NCI-H1417 treated with DMSO at 0.1 percent for 48 hours (cell line): ENCODE measurements around the gene DAD1.
A peak's percentile ranks its signal among the peaks of the same experiment; 100 is the strongest.
"Not testable (repeated sequence)": the region's sequence is repeated elsewhere in the genome, so short reads cannot be mapped to it uniquely, and the experiment has no call there.

Experiments
- DNase-seq: peaks from one replicate; lab custom pipeline; 2025; lab: John Stamatoyannopoulos, UW

The DAD1 gene

GRCh38 chr14:22567437-22567836 lies 21.6 kb downstream of the DAD1 start:
- no peak for DNase-seq

- no peak for DNase-seq
These were observed 22.2 kb downstream of the DAD1 start for GRCh38 chr14:22566845-22567244.

- DNase-seq = not testable (repeated sequence)
These were observed 22.8 kb downstream of the DAD1 start for GRCh38 chr14:22566266-22566665.

GRCh38 chr14:22565391-22565945 lies 23.6 kb downstream of the DAD1 start:
- no peak for DNase-seq

- no peak for DNase-seq
These were observed 24.6 kb downstream of the DAD1 start for GRCh38 chr14:22564463-22564862.

- DNase-seq = no peak
These were observed 25.0 kb downstream of the DAD1 start for GRCh38 chr14:22563987-22564386.

- DNase-seq = no peak
These were observed 27.1 kb downstream of the DAD1 start for GRCh38 chr14:22561661-22562579.

GRCh38 chr14:22561366-22561660 lies 27.7 kb downstream of the DAD1 start:
- DNase-seq = no peak

GRCh38 chr14:22560662-22561365 lies 28.2 kb downstream of the DAD1 start:
- DNase-seq = peak; percentile 2

- DNase-seq = no peak
These were observed 30.0 kb downstream of the DAD1 start for GRCh38 chr14:22559041-22559440.

- no peak for DNase-seq
These were observed 30.7 kb downstream of the DAD1 start for GRCh38 chr14:22558221-22558913.

GRCh38 chr14:22557846-22558220 lies 31.2 kb downstream of the DAD1 start:
- no peak for DNase-seq

GRCh38 chr14:22556990-22557623 lies 31.9 kb downstream of the DAD1 start:
- DNase-seq = peak; percentile 25

GRCh38 chr14:22556021-22556989 lies 32.7 kb downstream of the DAD1 start:
- no peak for DNase-seq

GRCh38 chr14:22555384-22556011 lies 33.5 kb downstream of the DAD1 start:
- no peak for DNase-seq

- DNase-seq = no peak
These were observed 34.3 kb downstream of the DAD1 start for GRCh38 chr14:22554498-22555383.

- not testable (repeated sequence) for DNase-seq
These were observed 35.0 kb downstream of the DAD1 start for GRCh38 chr14:22553861-22554497.

GRCh38 chr14:22553445-22553844 lies 35.6 kb downstream of the DAD1 start:
- DNase-seq = no peak

- DNase-seq = no peak
These were observed 36.3 kb downstream of the DAD1 start for GRCh38 chr14:22552827-22553076.
